CD4-positive, alpha-beta T cell treated with Interleukin-1 beta for 1 hour (primary cell): ENCODE results near the gene SSU72.
"Not testable (repeated sequence)": the region's sequence is repeated elsewhere in the genome, so short reads cannot be mapped to it uniquely, and the experiment has no call there.

Experiments
- DNase-seq, 2 donors: peaks; one replicate each; pipeline ENCODE4 v3.0.0-alpha.2; 2020 to 2022

Gene SSU72

GRCh38 chr1:1556961-1557360, 17.7 kb downstream of the SSU72 start:
- DNase-seq = not testable (repeated sequence)

GRCh38 chr1:1556505-1556904, 18.2 kb downstream of the SSU72 start:
- no peak for DNase-seq

- DNase-seq = no peak
Observed at GRCh38 chr1:1554926-1555915, 19.4 kb downstream of the SSU72 start.

- no peak for DNase-seq
Observed at GRCh38 chr1:1554550-1554925, 20.1 kb downstream of the SSU72 start.

GRCh38 chr1:1553821-1554494, 20.7 kb downstream of the SSU72 start:
- no peak for DNase-seq

- no peak for DNase-seq
Observed at GRCh38 chr1:1552263-1552639, 22.4 kb downstream of the SSU72 start.

- DNase-seq = no peak
Observed at GRCh38 chr1:1551524-1552262, 23.0 kb downstream of the SSU72 start.

- DNase-seq = no peak
Observed at GRCh38 chr1:1550591-1551432, 23.9 kb downstream of the SSU72 start.

- no peak for DNase-seq
Observed at GRCh38 chr1:1550087-1550486, 24.6 kb downstream of the SSU72 start.

- no peak for DNase-seq
Observed at GRCh38 chr1:1548591-1548990, 26.1 kb downstream of the SSU72 start.

GRCh38 chr1:1547476-1547875, 27.2 kb downstream of the SSU72 start:
- no peak for DNase-seq

- no peak for DNase-seq
Observed at GRCh38 chr1:1547011-1547410, 27.7 kb downstream of the SSU72 start.

- DNase-seq = no peak
Observed at GRCh38 chr1:1545946-1546737, 28.5 kb downstream of the SSU72 start.

- no peak for DNase-seq
Observed at GRCh38 chr1:1544544-1544943, 30.1 kb downstream of the SSU72 start.

GRCh38 chr1:1543706-1544099, 31.0 kb downstream of the SSU72 start:
- no peak for DNase-seq

GRCh38 chr1:1542766-1543705, 31.6 kb downstream of the SSU72 start:
- peak in 1 of 2 donors; percentile 16 for DNase-seq

- no peak for DNase-seq
Observed at GRCh38 chr1:1541956-1542765, 32.5 kb downstream of the SSU72 start.

GRCh38 chr1:1540818-1541628, 33.6 kb downstream of the SSU72 start:
- DNase-seq = no peak
